ENCODE data around the gene STK11IP.

The STK11IP gene

GRCh38 chr2:219611866-219612576, 14.4 kb downstream of the STK11IP start:
- TF ChIP-seq LEF1 (IDR thresholded peaks at IDR 0.05; ENCODE audit: borderline replicate concordance) (no peak), FOXK2 (IDR thresholded peaks at IDR 0.05) (no peak), FOXM1 (IDR thresholded peaks at IDR 0.05; ENCODE audit: borderline replicate concordance) (no peak), ELF4 (IDR thresholded peaks at IDR 0.05) (no peak), SP1 (IDR thresholded peaks at IDR 0.05) (no peak), NFRKB (IDR thresholded peaks at IDR 0.05) (no peak), ARNT (IDR thresholded peaks at IDR 0.05) (no peak), HDGF (IDR thresholded peaks at IDR 0.05; ENCODE audit: borderline replicate concordance) (no peak), TARDBP (IDR thresholded peaks at IDR 0.05) (no peak), ZNF384 (IDR thresholded peaks at IDR 0.05) (no peak), BHLHE40 (IDR thresholded peaks at IDR 0.05; ENCODE audit: borderline replicate concordance) (no peak), SUZ12 (IDR thresholded peaks at IDR 0.05) (no peak), L3MBTL2 (conservative IDR thresholded peaks at IDR 0.05) (no peak), FOXA1 (IDR thresholded peaks at IDR 0.05) (no peak), PKNOX1 (IDR thresholded peaks at IDR 0.05) (no peak), CTBP1 (IDR thresholded peaks at IDR 0.05; ENCODE audit: borderline replicate concordance) (no peak)
- POLR2A ChIA-PET = no interaction called here
- CTCF ChIA-PET = interaction anchor here (0.6 kb wide), 1 partner anchor 76 kb away, joined by 4 read pairs; no protein-coding TSS in a partner anchor
- DNase-seq (ENCODE audit: extremely low spot score) = no peak

- DNase-seq (ENCODE audit: extremely low spot score) = no peak
- TF ChIP-seq SP1 (IDR thresholded peaks at IDR 0.05) = no peak
- no peak for TF ChIP-seq FOXK2 (IDR thresholded peaks at IDR 0.05)
- TF ChIP-seq ELF4 (IDR thresholded peaks at IDR 0.05) = no peak
- no peak for TF ChIP-seq NFRKB (IDR thresholded peaks at IDR 0.05)
- no peak for TF ChIP-seq BHLHE40 (IDR thresholded peaks at IDR 0.05; ENCODE audit: borderline replicate concordance)
- TF ChIP-seq PKNOX1 (IDR thresholded peaks at IDR 0.05) = no peak
- no peak for TF ChIP-seq L3MBTL2 (conservative IDR thresholded peaks at IDR 0.05)
- TF ChIP-seq LEF1 (IDR thresholded peaks at IDR 0.05; ENCODE audit: borderline replicate concordance) = no peak
- no peak for TF ChIP-seq ZNF384 (IDR thresholded peaks at IDR 0.05)
- TF ChIP-seq TARDBP (IDR thresholded peaks at IDR 0.05) = no peak
- TF ChIP-seq SUZ12 (IDR thresholded peaks at IDR 0.05) = no peak
- TF ChIP-seq ARNT (IDR thresholded peaks at IDR 0.05) = no peak
- TF ChIP-seq FOXM1 (IDR thresholded peaks at IDR 0.05; ENCODE audit: borderline replicate concordance) = no peak
- TF ChIP-seq CTBP1 (IDR thresholded peaks at IDR 0.05; ENCODE audit: borderline replicate concordance) = no peak
- no peak for TF ChIP-seq FOXA1 (IDR thresholded peaks at IDR 0.05)
- no peak for TF ChIP-seq HDGF (IDR thresholded peaks at IDR 0.05; ENCODE audit: borderline replicate concordance)
- CTCF ChIA-PET = interaction anchor here (0.6 kb wide), 1 partner anchor 76 kb away, joined by 4 read pairs; no protein-coding TSS in a partner anchor
- POLR2A ChIA-PET = no interaction called here
Observed at GRCh38 chr2:219612577-219613286, 15.1 kb downstream of the STK11IP start.

GRCh38 chr2:219613461-219614070, 15.9 kb downstream of the STK11IP start:
- CTCF ChIA-PET = no interaction called here
- no peak for TF ChIP-seq SUZ12 (IDR thresholded peaks at IDR 0.05)
- TF ChIP-seq BHLHE40 (IDR thresholded peaks at IDR 0.05; ENCODE audit: borderline replicate concordance) = no peak
- TF ChIP-seq L3MBTL2 (conservative IDR thresholded peaks at IDR 0.05) = no peak
- no peak for TF ChIP-seq FOXM1 (IDR thresholded peaks at IDR 0.05; ENCODE audit: borderline replicate concordance)
- no peak for TF ChIP-seq SP1 (IDR thresholded peaks at IDR 0.05)
- TF ChIP-seq CTBP1 (IDR thresholded peaks at IDR 0.05; ENCODE audit: borderline replicate concordance) = no peak
- no peak for TF ChIP-seq NFRKB (IDR thresholded peaks at IDR 0.05)
- no peak for TF ChIP-seq ZNF384 (IDR thresholded peaks at IDR 0.05)
- TF ChIP-seq ARNT (IDR thresholded peaks at IDR 0.05) = no peak
- DNase-seq (ENCODE audit: extremely low spot score) = no peak
- POLR2A ChIA-PET = no interaction called here

- ChIA-PET POLR2A (no interaction called here), CTCF (no interaction called here)
- no peak for DNase-seq (ENCODE audit: extremely low spot score)
- TF ChIP-seq FOXM1 (IDR thresholded peaks at IDR 0.05; ENCODE audit: borderline replicate concordance) = no peak
- TF ChIP-seq NFRKB (IDR thresholded peaks at IDR 0.05) = no peak
- no peak for TF ChIP-seq ZNF384 (IDR thresholded peaks at IDR 0.05)
- no peak for TF ChIP-seq FOXK2 (IDR thresholded peaks at IDR 0.05)
- TF ChIP-seq BHLHE40 (IDR thresholded peaks at IDR 0.05; ENCODE audit: borderline replicate concordance) = no peak
- no peak for TF ChIP-seq TARDBP (IDR thresholded peaks at IDR 0.05)
- no peak for TF ChIP-seq SP1 (IDR thresholded peaks at IDR 0.05)
- no peak for TF ChIP-seq ARNT (IDR thresholded peaks at IDR 0.05)
- TF ChIP-seq LEF1 (IDR thresholded peaks at IDR 0.05; ENCODE audit: borderline replicate concordance) = no peak
- TF ChIP-seq PKNOX1 (IDR thresholded peaks at IDR 0.05) = no peak
- no peak for TF ChIP-seq HDGF (IDR thresholded peaks at IDR 0.05; ENCODE audit: borderline replicate concordance)
Observed at GRCh38 chr2:219614076-219614860, 16.6 kb downstream of the STK11IP start.

- DNase-seq (ENCODE audit: extremely low spot score) = no peak
- ChIA-PET CTCF (no interaction called here), POLR2A (no interaction called here)
- TF ChIP-seq NFRKB (IDR thresholded peaks at IDR 0.05) (no peak), L3MBTL2 (conservative IDR thresholded peaks at IDR 0.05) (no peak), LEF1 (IDR thresholded peaks at IDR 0.05; ENCODE audit: borderline replicate concordance) (no peak), SP1 (IDR thresholded peaks at IDR 0.05) (no peak), FOXM1 (IDR thresholded peaks at IDR 0.05; ENCODE audit: borderline replicate concordance) (no peak), TARDBP (IDR thresholded peaks at IDR 0.05) (no peak), BHLHE40 (IDR thresholded peaks at IDR 0.05; ENCODE audit: borderline replicate concordance) (no peak), PKNOX1 (IDR thresholded peaks at IDR 0.05) (no peak), FOXA1 (IDR thresholded peaks at IDR 0.05) (no peak), SUZ12 (IDR thresholded peaks at IDR 0.05) (no peak), CTBP1 (IDR thresholded peaks at IDR 0.05; ENCODE audit: borderline replicate concordance) (no peak), ELF4 (IDR thresholded peaks at IDR 0.05) (no peak), ARNT (IDR thresholded peaks at IDR 0.05) (no peak), ZNF384 (IDR thresholded peaks at IDR 0.05) (no peak), FOXK2 (IDR thresholded peaks at IDR 0.05) (no peak), HDGF (IDR thresholded peaks at IDR 0.05; ENCODE audit: borderline replicate concordance) (no peak)
Observed at GRCh38 chr2:219615036-219615435, 17.4 kb downstream of the STK11IP start.
